ENCODE data around the gene ANKRD13A. TPM values are rescaled to one million over a fixed set of nuclear protein-coding genes. Genes with fewer than 3 reads are reported as not detected.

ANKRD13A gene
- total RNA-seq, 1 experiment from 2014 or later = 277 TPM

- no peak overlapping the region for H2AFZ ChIP-seq (ENCODE audit: low read length)
- H3K9me3 ChIP-seq (ENCODE audit: low read length) = no peaks in the 10 kb centered on the region
- peak overlapping the region; percentile 63; the same call in 1 of the 2 replicates for H3K9ac ChIP-seq (ENCODE audit: low read length)
- H4K20me1 ChIP-seq (ENCODE audit: insufficient read depth, low read depth, low read length) = no peaks in the 10 kb centered on the region
- peak overlapping the region; percentile 90 for H3K27ac ChIP-seq (ENCODE audit: low read length)
- H3K36me3 ChIP-seq (ENCODE audit: insufficient read depth, low read length) = peaks cover 26% of the 10 kb centered on the region
- no peaks in the 10 kb centered on the region for H3K9me2 ChIP-seq (replicated peaks; ENCODE audit: insufficient read depth, low read length)
- no peak for DNase-seq
- no peaks in the 10 kb centered on the region for H3K27me3 ChIP-seq (ENCODE audit: low read length)
- H3K4me1 ChIP-seq (ENCODE audit: low read length) = peaks cover 61% of the 10 kb centered on the region
- H3K4me3 ChIP-seq (ENCODE audit: low read length) = no peak overlapping the region
- peaks cover 74% of the 10 kb centered on the region for H3K79me2 ChIP-seq (ENCODE audit: low read length)
- peak overlapping the region; percentile 78 for H3K4me2 ChIP-seq (ENCODE audit: low read depth, low read length, poor library complexity, severe bottlenecking)
Observed at GRCh38 chr12:110012659-110013058, 13.4 kb downstream of the ANKRD13A start.

- Histone ChIP-seq H3K9ac (ENCODE audit: low read length) (no peak overlapping the region; the same call in 1 of the 2 replicates), H3K9me3 (ENCODE audit: low read length) (no peaks in the 10 kb centered on the region), H3K79me2 (ENCODE audit: low read length) (peaks cover 75% of the 10 kb centered on the region), H3K27me3 (ENCODE audit: low read length) (no peaks in the 10 kb centered on the region), H3K4me3 (ENCODE audit: low read length) (no peak overlapping the region), H2AFZ (ENCODE audit: low read length) (no peak overlapping the region), H4K20me1 (ENCODE audit: insufficient read depth, low read depth, low read length) (no peaks in the 10 kb centered on the region), H3K27ac (ENCODE audit: low read length) (peak overlapping the region; percentile 16; the same call in 1 of the 2 replicates), H3K36me3 (ENCODE audit: insufficient read depth, low read length) (peaks cover 50% of the 10 kb centered on the region), H3K4me1 (ENCODE audit: low read length) (peaks cover 51% of the 10 kb centered on the region), H3K4me2 (ENCODE audit: low read depth, low read length, poor library complexity, severe bottlenecking) (no peak overlapping the region), H3K9me2 (replicated peaks; ENCODE audit: insufficient read depth, low read length) (no peaks in the 10 kb centered on the region)
- DNase-seq = peak; percentile 65
Observed at GRCh38 chr12:110015132-110015531, 15.9 kb downstream of the ANKRD13A start.

DNA sequence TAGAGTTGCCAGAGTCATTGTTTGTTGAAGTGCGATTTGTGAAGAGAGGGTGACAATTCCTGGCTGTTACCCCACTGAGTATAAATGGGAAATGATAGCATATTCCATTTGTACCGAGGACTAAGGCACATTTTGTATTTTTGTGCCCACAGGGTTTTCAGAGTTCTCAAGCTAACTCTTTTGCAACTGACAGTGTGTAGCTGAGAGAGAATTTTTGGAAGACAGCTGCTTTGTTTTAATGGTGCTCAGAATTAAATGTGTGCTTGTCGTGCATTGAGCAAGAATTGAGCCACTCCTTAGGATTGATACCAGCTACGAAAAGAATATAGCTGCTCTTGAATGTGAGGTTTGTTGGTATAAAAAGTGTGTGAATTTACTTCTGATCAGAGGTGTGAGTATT lies 21.7 kb downstream of the ANKRD13A start:
- H3K36me3 ChIP-seq (ENCODE audit: insufficient read depth, low read length) = peaks cover 59% of the 10 kb centered on the region

GRCh38 chr12:110023059-110023980 lies 24.1 kb downstream of the ANKRD13A start:
- Histone ChIP-seq H3K9ac (ENCODE audit: low read length) (peak overlapping the region; percentile 7; the same call in 1 of the 2 replicates), H2AFZ (ENCODE audit: low read length) (no peak overlapping the region), H3K36me3 (ENCODE audit: insufficient read depth, low read length) (peaks cover 56% of the 10 kb centered on the region), H3K79me2 (ENCODE audit: low read length) (peaks cover 54% of the 10 kb centered on the region), H3K27ac (ENCODE audit: low read length) (peak overlapping the region; percentile 71), H3K27me3 (ENCODE audit: low read length) (no peaks in the 10 kb centered on the region), H3K9me2 (replicated peaks; ENCODE audit: insufficient read depth, low read length) (no peaks in the 10 kb centered on the region), H3K4me3 (ENCODE audit: low read length) (no peak overlapping the region), H3K4me2 (ENCODE audit: low read depth, low read length, poor library complexity, severe bottlenecking) (peak overlapping the region; percentile 46), H3K9me3 (ENCODE audit: low read length) (no peaks in the 10 kb centered on the region), H3K4me1 (ENCODE audit: low read length) (peaks cover 40% of the 10 kb centered on the region), H4K20me1 (ENCODE audit: insufficient read depth, low read depth, low read length) (no peaks in the 10 kb centered on the region)
- DNase-seq = no peak

More for the DNA sequence above, 21.7 kb downstream of the ANKRD13A start:
- Histone ChIP-seq H3K9me3 (ENCODE audit: low read length) (no peaks in the 10 kb centered on the region), H3K4me2 (ENCODE audit: low read depth, low read length, poor library complexity, severe bottlenecking) (no peak overlapping the region), H3K79me2 (ENCODE audit: low read length) (peaks cover 70% of the 10 kb centered on the region), H3K27ac (ENCODE audit: low read length) (no peak overlapping the region), H3K27me3 (ENCODE audit: low read length) (no peaks in the 10 kb centered on the region), H3K4me1 (ENCODE audit: low read length) (peaks cover 43% of the 10 kb centered on the region), H4K20me1 (ENCODE audit: insufficient read depth, low read depth, low read length) (no peaks in the 10 kb centered on the region), H3K9ac (ENCODE audit: low read length) (no peak overlapping the region), H3K4me3 (ENCODE audit: low read length) (no peak overlapping the region), H3K9me2 (replicated peaks; ENCODE audit: insufficient read depth, low read length) (no peaks in the 10 kb centered on the region), H2AFZ (ENCODE audit: low read length) (no peak overlapping the region)
- DNase-seq = no peak

DNA sequence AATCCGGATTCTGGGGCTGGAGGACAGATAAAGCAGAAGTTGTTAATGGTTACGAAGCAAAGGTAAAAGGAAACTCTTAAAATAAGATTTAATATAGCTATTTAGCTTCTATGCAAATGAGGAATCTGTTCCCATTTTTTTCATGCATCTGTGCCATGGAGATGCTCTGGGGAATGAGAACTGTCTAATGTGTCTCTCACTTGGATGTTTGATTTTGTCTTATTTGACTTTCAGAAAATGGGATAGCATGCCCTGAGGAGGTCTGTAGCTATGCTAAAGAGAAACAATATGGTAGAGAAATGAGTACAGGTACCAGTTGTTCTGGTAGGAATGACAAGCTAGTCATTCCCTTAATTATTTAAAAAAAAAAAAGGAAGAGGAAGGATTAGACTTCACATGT lies 24.8 kb downstream of the ANKRD13A start:
- Histone ChIP-seq H3K9me2 (replicated peaks; ENCODE audit: insufficient read depth, low read length) (no peaks in the 10 kb centered on the region), H3K4me2 (ENCODE audit: low read depth, low read length, poor library complexity, severe bottlenecking) (peak overlapping the region; percentile 46), H3K36me3 (ENCODE audit: insufficient read depth, low read length) (peaks cover 51% of the 10 kb centered on the region), H3K27ac (ENCODE audit: low read length) (peak overlapping the region; percentile 71), H3K27me3 (ENCODE audit: low read length) (no peaks in the 10 kb centered on the region), H4K20me1 (ENCODE audit: insufficient read depth, low read depth, low read length) (no peaks in the 10 kb centered on the region), H3K79me2 (ENCODE audit: low read length) (peaks cover 46% of the 10 kb centered on the region), H3K9me3 (ENCODE audit: low read length) (no peaks in the 10 kb centered on the region), H3K4me1 (ENCODE audit: low read length) (peaks cover 33% of the 10 kb centered on the region), H2AFZ (ENCODE audit: low read length) (no peak overlapping the region), H3K9ac (ENCODE audit: low read length) (no peak overlapping the region), H3K4me3 (ENCODE audit: low read length) (no peak overlapping the region)
- DNase-seq = peak; percentile 48

DNA sequence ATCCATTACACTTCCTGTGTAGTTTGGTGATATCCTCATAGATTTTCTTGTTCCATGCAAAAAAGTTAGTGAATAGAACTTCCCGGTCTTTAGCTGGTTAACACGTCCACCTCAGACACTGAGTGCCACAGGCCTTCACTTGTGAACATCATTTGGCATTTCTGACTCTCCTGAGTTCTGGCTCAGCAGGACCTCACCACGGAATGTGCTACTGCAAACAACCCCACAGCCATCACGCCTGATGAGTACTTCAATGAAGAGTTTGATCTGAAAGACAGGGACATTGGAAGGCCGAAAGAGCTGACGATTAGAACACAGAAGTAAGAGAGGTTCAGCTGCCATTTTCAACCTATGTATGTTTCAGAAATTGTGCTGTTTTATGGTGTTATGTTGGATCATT lies 29.1 kb downstream of the ANKRD13A start:
- no peak overlapping the region for H3K27ac ChIP-seq (ENCODE audit: low read length)
- no peak overlapping the region for H3K4me2 ChIP-seq (ENCODE audit: low read depth, low read length, poor library complexity, severe bottlenecking)
- H2AFZ ChIP-seq (ENCODE audit: low read length) = no peak overlapping the region
- H4K20me1 ChIP-seq (ENCODE audit: insufficient read depth, low read depth, low read length) = no peaks in the 10 kb centered on the region
- H3K27me3 ChIP-seq (ENCODE audit: low read length) = no peaks in the 10 kb centered on the region
- H3K9me2 ChIP-seq (replicated peaks; ENCODE audit: insufficient read depth, low read length) = no peaks in the 10 kb centered on the region
- no peak overlapping the region for H3K9ac ChIP-seq (ENCODE audit: low read length)
- H3K4me1 ChIP-seq (ENCODE audit: low read length) = peaks cover 14% of the 10 kb centered on the region
- H3K9me3 ChIP-seq (ENCODE audit: low read length) = no peaks in the 10 kb centered on the region
- H3K4me3 ChIP-seq (ENCODE audit: low read length) = no peak overlapping the region
- peaks cover 15% of the 10 kb centered on the region for H3K79me2 ChIP-seq (ENCODE audit: low read length)
- DNase-seq = no peak
- H3K36me3 ChIP-seq (ENCODE audit: insufficient read depth, low read length) = peaks cover 49% of the 10 kb centered on the region

DNA sequence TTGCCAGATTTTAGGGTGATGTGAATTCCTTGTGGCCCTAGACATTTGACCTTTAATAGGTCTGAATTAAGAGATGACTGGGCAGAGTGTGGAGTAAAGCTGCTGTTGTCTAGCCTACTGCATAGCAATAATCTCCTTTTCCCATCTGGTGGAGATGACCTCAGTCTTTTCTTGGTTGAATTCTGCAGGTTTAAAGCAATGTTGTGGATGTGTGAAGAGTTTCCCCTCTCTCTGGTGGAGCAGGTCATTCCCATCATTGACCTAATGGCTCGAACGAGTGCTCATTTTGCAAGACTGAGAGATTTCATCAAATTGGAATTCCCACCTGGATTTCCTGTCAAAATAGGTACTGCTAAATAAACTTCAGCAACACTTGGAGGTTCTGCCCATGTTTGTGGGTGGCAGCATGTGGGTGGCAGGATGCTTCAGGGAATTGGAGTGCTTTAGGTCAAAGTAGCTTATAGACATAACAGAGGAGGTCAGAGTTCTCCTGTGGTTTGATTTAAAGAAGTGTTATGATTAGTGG lies 30.1 kb downstream of the ANKRD13A start:
- DNase-seq = no peak
- Histone ChIP-seq H3K9ac (ENCODE audit: low read length) (no peak overlapping the region), H3K79me2 (ENCODE audit: low read length) (peaks cover 12% of the 10 kb centered on the region), H3K4me1 (ENCODE audit: low read length) (peaks cover 4% of the 10 kb centered on the region), H3K27me3 (ENCODE audit: low read length) (no peaks in the 10 kb centered on the region), H3K27ac (ENCODE audit: low read length) (no peak overlapping the region), H4K20me1 (ENCODE audit: insufficient read depth, low read depth, low read length) (no peaks in the 10 kb centered on the region), H3K36me3 (ENCODE audit: insufficient read depth, low read length) (peaks cover 58% of the 10 kb centered on the region), H3K4me2 (ENCODE audit: low read depth, low read length, poor library complexity, severe bottlenecking) (no peak overlapping the region), H3K9me3 (ENCODE audit: low read length) (no peaks in the 10 kb centered on the region), H2AFZ (ENCODE audit: low read length) (no peak overlapping the region), H3K4me3 (ENCODE audit: low read length) (no peak overlapping the region), H3K9me2 (replicated peaks; ENCODE audit: insufficient read depth, low read length) (no peaks in the 10 kb centered on the region)

GRCh38 chr12:110033888-110034287 lies 34.7 kb downstream of the ANKRD13A start:
- Histone ChIP-seq H4K20me1 (ENCODE audit: insufficient read depth, low read depth, low read length) (no peaks in the 10 kb centered on the region), H3K4me1 (ENCODE audit: low read length) (0 out of 2 replicates have a peak, but pooled peaks cover 5% of the 10 kb centered on the region), H3K27me3 (ENCODE audit: low read length) (no peaks in the 10 kb centered on the region), H3K4me3 (ENCODE audit: low read length) (no peak overlapping the region), H3K36me3 (ENCODE audit: insufficient read depth, low read length) (peaks cover 66% of the 10 kb centered on the region), H3K9ac (ENCODE audit: low read length) (no peak overlapping the region), H2AFZ (ENCODE audit: low read length) (no peak overlapping the region), H3K9me2 (replicated peaks; ENCODE audit: insufficient read depth, low read length) (no peaks in the 10 kb centered on the region), H3K27ac (ENCODE audit: low read length) (no peak overlapping the region), H3K9me3 (ENCODE audit: low read length) (no peaks in the 10 kb centered on the region), H3K4me2 (ENCODE audit: low read depth, low read length, poor library complexity, severe bottlenecking) (no peak overlapping the region), H3K79me2 (ENCODE audit: low read length) (peaks cover 15% of the 10 kb centered on the region)
- DNase-seq = no peak

All from Karpas-422 (cell line).